Stimulated activated CD8-positive, alpha-beta memory T cell treated with anti-CD3 and anti-CD28 coated beads, Interleukin-4, amount 100 ng/mL, for 4 hours (primary cell): ENCODE measurements around the gene BPIFA3.

Experiments
- DNase-seq, 2 donors: peaks; one replicate each; pipeline ENCODE4 v3.0.0-alpha.2; 2020; ENCODE audit warnings: low read depth in 2 of 2, low spot score in 1 of 2

Gene BPIFA3

DNA sequence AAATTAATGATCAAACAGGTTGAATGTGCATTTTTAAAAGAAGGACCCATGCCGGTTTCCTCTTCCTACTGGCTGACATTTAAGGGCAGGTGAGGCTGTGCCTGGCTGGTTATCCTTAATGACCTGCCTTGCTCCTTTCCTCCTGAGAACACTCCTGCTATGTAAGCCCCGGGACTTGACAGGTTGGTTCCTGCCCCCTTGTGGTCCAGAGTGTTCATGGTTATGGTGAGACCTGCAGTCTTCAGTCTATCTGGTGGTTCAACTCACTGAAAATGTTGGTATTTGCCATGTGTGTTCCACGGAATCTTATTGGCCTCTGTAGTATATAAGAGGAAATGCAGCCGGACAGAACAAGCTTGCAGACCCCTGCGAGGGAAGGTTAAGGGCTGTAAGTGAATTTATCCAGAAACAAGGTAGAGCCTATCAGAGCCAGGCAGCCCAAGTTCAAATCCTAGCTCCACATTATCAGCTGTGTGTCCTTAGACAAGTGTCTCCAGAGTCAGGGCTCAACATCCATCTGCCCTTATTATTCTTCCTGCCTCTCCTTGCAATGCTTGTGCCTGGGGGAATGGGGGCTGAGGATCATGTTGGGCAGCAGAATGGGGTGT is 5.2 kb upstream of the BPIFA3 start:
- DNase-seq, result no peak

DNA sequence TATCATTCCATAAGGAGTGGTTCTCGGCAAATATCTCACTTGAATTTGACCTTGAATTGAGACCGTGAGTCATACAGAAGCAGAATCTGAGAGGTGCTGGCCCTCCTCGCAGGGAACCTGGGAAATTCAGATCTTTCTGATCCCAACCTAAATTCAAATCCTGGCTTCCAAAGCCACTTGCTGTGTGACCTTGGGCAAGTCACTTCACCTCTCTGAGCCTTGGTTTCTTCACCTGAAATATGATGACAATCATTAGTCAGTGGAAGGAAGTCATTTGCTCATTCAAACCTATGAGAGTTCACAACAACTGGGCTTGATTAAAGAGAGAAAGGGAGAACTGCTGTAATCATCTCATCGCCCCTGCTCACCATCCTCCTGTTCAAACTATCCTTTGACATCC is 7.2 kb downstream of the BPIFA3 start:
- no peak for DNase-seq

DNA sequence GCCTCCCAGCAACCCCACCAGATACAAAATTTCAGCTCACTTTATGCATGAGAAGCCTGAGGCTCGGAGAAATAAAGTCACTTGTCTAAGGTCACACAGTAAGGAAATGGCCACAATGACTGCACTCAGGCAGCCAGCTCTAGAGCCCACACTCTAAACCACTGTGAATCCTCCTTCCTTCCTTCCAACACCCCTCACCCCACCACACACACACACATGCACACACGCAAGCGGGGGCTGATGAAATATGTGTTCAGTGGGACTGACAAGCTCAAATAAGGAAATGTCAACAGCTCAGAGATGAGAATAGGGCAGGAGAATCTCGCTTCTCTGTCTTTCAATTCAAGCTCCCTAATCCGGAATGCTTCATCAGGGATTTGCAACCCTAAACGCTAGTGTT is 12.7 kb downstream of the BPIFA3 start:
- no peak for DNase-seq

DNA sequence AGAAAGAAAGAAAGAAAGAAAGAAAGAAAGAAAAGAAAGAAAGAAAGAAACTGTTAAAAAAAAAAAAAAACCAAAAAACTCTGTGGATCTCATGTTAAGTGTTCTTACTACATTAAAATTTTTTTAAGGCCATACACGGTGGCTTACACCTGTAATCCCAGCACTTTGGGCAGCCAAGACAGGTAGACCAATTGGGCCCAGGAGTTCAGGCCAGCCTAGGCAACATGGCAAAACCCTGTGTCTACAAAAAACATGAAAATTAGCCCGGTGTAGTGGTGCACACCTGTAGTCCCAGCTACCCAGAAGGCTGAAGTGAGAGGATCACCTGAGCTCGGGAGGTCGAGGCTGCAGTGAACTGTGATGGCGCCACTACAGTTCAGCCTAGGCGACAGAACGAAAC is 14.1 kb downstream of the BPIFA3 start:
- no peak for DNase-seq

DNA sequence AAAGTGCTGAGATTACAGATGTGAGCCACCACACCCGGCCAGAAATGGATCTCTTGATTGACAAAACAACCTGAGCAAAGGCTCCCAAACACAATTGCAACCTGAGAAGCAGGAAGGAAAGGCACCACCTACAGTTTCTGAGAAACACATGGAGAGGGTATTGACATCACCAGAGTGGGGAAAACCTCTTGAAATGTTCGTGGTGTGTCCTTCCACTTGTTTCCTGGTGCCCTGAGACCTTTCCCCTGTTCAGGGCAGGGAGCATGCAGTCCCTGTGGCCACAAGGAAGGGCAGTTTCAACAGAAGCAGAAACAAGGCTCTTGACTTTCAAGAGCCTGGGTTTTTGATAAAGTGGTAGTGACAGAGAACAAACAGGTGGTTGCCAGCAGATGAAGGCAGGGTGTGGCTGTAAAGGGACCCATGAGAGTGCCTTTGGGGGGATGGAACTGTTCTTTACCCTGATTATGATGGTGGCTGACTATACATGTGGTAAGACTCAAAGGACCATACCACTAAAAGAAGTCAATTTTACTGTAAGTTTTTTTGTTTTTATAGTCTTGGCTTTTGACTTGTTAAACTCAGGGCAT is 15.4 kb downstream of the BPIFA3 start:
- no peak for DNase-seq

DNA sequence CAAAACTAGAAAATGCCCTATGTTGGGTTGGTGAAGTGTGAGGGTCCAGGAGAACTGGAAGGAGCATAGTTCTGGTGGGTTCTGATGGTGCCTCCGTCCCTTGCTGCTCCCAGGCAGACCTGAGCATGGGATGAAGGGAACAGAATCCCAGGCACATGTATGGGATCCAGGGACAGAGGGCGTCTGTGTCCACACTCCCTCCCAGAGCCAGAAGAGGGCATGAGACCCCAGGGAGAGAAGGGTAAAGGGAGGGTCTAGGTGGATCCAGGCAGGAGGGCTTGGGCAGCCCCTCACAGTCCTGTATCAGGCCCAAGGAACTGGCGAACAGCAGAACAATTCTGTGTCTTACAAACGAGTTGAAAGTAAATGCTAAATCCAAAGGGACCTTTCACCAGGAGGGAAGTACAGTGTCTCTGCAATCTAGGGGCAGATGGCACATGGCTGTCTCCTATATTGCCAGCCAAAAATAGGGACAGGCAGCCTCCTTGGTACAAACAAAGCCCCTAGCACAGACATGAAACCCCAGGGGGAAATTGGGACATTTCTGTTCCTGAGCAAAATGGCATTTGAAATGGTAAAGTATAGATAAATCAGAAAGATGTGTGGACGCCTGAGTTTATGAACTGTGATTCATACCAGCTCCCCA is 16.1 kb downstream of the BPIFA3 start:
- no peak for DNase-seq

DNA sequence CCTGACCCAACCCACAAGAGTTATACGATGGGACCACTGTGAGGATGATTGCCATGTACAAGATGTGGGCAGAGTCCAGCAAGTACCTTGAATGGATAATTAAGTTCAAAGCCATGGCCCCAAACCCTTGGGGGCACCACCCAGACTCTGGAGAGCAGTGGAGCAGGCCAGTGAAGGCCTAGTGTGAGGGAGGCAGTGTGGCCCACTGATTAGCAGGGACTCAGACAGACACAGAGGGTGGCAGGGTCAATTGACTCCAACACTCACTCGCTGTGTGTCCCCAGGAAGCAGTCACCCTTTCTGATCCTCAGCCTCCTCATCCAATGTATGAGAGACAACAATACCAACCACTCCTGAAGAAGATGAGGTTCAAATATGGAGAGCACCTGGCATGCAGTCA is 16.9 kb downstream of the BPIFA3 start:
- DNase-seq, result no peak

DNA sequence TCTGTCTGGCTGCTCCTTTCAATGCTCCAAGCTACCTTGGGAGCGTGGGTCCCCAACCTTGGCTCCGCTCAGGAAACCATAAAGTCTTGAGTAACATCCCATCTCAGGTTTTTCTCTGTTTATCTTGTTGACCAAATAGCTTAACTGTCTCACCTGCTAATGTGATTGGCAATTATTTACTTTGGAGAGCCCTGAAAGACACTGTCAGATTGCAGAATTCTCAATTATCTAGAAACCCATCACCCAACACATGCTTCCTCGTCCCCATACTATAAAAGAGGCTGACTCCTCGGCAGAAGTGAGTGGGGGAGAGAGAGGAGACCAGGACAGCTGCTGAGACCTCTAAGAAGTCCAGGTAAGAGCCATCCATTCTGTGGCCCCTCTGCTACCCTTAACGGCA is 18.5 kb downstream of the BPIFA3 start, which contains the start of gene BPIFA1:
BPIFA1 (plus strand) TSS at position 301 of the 400 bp plus-strand sequence. CDS start 1,716 bp downstream, outside the sequence.
- DNase-seq, result no peak

DNA sequence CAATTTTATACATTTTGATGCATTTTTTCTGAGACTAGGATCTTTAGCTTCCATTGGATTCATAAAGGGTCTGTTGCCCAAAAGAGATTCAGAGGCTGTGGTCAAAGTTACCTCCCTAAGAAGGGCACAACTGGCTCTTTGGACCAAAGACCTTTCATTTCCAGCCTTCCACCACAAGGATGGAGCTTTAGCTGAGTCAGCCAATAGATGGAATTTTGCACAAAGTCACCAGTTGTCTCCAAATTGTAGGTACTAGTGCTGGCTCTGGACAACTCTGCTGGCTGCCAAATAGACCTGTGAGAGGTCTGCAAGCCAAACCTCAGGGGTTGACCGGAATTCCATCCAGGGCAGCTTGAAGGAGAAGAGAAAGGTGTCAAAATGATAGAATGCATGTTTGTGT is 19.2 kb downstream of the BPIFA3 start:
- DNase-seq, result no peak

DNA sequence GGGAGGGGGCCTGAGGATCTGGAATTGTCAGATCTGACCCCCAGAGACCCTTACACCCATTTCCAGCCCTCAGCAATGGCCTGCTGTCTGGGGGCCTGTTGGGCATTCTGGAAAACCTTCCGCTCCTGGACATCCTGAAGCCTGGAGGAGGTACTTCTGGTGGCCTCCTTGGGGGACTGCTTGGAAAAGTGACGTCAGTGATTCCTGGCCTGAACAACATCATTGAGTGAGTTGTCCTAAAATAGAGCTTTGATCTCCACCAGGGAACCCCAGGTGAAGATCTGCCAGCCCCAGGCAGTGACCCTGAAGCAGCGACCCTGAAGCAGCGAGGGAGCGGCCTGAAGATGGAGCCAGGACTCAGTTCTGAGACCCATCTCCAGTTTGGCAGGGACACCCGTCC is 20.8 kb downstream of the BPIFA3 start:
- DNase-seq, result no peak

DNA sequence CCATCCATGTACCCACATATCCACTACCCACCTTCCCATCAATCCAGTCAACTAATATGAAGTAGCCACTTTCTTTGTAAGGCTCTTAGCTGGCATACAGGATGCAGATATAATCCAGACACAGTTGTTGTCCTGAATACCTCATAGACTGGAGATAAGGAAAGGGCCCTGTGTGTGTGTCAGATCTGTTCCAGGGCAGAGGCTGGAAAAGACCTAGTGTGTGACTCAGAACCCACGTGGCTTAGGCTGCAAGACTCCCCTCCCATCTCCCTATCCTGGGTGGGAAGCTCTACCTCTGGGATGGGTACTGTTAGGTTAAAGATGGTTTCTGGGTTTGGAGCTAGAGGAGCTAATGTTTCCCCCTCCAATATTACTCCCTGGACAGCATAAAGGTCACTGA is 22.3 kb downstream of the BPIFA3 start:
- no peak for DNase-seq

DNA sequence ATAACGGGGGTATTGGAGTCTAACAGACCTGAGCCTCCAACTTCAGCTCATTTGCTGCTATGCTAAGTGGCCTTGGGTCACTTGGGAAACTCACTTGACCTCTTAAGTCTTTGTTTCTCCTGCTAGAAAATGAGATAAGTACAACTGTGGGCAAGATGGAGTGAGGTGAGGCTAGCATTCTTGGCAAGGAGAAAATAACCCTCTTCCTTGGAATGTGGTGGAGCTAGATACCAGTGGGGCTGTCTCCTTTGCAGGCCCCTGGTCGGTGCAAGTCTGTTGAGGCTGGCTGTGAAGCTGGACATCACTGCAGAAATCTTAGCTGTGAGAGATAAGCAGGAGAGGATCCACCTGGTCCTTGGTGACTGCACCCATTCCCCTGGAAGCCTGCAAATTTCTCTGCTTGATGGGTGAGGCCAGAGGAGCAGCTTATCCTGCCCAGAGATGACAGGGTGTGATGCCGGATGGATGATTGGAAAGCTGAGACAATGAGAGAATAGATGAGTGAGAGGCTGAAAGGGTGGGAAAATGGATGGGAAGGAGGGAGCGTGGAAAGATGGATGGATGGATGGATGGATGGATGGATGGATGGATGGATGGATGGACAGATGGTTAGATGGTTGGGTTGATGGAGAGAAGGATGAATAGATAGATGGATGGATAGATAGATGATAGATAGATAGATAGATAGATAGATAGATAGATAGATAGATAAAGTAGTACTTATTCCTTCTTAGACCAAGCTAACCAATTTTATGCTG is 23.0 kb downstream of the BPIFA3 start:
- no peak for DNase-seq

DNA sequence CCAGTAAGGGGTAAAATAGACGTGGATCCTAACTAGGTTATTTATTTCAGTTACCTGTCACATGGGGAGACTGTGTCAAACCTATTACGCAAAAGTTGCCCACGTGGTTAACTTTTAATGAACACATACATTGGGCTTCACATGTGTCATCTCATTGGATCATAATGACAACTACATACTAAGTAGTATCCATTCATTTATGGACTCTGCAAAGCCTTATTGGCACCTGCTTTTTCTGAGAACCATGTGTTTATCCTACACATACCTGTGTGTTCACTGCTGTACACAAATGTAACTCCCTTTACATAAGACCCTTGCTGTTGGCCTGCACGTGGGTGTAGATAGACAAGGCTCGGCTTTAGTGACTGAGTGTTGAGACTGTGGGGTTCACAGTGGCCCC is 23.8 kb downstream of the BPIFA3 start:
- no peak for DNase-seq

DNA sequence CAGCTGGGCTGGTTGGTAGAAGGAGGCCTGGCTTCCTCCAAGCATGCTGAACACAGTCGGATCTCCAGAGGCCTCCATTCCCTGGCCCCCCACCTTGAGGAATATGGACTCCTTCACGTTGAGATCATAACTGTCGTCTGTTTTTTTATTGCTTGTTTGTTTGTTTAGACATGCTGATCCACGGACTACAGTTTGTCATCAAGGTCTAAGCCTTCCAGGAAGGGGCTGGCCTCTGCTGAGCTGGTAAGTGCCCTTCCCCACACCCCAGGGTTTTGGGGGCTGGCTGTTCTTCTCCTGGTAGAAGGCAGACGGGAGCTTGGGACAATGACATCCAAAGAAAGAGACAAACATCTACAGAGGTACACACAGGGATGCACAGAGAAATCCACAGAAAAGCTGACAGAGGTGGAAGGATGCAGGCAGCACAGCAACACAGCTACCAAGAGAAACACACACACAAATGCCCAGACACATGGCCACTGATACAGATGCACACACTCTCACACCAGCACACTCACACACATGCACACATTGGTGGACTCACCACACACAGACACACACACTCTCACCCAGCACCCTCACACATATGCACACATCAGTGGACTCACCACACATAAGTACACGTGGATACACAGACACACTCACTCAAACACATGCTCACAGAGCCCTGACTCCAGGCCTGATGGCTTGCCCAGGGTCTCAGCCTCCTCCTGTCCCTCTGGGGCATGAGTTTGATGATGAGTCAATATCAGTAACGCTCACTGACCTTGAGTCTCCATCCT is 25.4 kb downstream of the BPIFA3 start:
- DNase-seq, result no peak

DNA sequence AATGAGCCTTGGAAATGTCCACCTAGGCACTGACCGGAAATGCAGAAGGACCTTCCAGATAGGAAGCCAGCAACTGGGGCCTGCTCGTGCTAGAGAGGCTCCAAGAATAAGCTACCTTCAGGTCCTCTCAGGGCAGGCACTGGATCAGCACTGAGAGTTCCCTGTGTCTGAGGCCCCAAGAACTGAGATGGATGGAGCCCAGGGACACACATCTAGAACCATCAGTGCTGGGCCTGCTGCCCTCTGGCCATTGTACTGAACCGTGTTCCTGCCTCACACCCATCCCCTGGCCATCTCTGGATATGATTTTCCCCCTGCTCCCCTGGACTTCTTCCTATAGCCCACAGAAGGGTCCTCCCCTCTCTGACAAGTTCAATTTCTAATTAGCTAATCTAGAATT is 28.9 kb downstream of the BPIFA3 start:
- no peak for DNase-seq

DNA sequence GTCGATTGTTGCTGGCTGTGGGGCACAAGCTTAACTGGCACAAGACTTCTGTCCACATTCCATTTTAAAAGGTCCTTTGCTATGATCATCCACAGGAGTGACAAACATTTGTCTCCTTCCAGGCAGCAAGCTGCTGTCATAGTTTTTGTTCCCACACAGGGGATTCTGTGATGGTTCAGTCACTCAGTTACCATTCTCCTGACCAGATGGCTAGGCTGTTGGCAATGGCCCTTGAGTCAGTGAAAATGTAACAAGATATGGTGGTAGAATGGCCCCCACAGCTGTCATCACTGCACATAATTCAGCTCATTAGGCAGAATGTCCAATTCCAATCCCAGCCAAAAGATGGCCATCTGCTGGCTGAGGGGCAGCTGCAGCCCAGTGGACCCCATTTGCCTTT is 32.3 kb downstream of the BPIFA3 start:
- no peak for DNase-seq

DNA sequence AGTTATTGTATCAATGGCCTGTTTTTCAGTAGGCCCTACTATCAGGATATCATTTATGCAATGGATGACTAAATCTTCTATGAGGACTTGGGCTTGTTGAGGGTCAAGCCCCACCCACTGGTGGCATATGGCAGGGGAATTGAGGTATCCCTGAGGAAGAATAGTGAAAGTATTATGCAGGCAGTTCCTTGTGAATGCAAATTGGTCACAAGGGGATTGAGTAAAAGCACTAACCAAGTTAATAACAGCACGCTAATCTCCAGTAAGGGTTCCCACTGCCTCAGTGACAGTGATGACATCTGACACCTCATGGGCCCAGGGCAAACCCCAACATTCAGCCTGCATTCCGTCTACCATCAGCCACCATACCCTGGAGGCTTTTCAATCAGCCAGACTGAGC is 33.5 kb downstream of the BPIFA3 start:
- no peak for DNase-seq

DNA sequence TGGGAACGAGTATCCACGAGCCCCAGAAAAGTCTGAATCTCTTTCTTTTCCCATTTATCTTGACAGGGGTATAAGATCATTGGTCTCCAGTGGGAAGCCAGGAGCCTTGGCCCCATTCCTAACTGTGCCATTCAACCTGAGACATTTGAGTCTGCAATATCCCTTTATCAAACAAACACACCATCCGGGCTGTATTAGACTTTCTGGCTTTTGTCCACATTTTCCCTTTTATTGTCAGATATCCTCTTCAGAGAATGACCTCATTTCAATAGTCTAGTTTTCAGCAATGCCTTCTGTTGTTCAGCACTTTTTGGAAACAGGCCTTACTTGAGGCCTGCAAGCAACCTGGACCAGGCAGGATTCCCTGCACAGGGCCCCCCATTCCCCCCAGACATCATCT is 34.3 kb downstream of the BPIFA3 start:
- no peak for DNase-seq

DNA sequence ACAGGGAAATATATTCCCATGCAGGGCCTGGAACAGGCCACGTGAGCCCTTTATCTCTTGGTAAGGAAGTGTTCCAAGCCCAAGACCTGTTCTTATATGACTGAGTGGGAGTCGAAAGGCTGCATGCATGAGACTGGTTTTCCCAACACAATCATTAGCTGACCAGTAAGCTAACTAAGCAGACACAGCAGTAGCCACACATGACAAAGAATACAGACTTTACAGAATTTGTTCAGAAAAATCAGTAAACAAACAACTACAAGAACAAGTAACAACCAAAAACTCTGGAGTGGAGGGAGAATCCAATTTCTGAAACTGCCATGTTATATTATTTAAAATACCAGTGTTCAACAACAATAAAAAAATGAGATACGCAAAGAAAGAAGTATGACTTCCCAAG is 35.3 kb downstream of the BPIFA3 start:
- DNase-seq, result no peak

DNA sequence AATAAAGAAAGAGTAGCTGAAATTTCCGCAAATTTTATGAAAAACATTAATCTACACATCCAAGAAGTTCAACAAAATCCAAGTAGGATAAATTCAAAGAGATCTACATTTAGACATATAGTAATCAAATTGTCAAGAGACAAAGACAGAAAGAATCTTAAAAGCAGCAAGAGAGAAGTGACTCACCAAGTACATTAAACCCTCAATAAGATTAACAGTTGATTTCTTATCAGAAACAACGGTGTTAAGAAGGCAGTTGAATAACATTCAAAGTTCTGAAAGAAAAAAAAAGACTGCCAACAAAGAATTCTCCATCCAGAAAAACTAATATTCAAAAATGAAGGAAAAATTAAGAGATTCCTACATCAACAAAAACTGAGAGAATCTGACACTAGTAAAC is 37.9 kb downstream of the BPIFA3 start:
- DNase-seq, result no peak

DNA sequence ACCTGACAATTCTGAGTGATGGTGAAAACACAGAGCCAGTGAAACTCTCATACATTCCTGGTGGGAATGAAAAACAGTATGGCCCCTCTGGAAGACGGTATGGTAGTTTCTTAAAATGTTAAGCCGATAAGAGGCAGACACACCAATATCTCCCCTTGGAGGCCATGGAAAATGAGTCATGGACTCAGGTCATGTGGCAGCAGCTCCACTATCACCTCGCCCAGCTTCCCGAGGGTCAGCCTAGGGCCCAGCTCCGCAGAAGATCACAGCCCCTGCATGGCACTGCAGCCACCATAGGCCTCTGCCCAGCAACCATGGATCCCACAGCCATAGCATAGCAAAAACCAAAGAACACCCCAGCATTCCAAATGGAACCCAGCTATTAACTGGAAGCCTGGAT is 40.1 kb downstream of the BPIFA3 start:
- no peak for DNase-seq
